ENCODE results near the gene DPCD. TPM values are rescaled to one million over a fixed set of nuclear protein-coding genes. Genes with fewer than 3 reads are reported as not detected.

DPCD gene
- total RNA-seq, 1 experiment from 2014 or later: 20.3 TPM

- POLR2A ChIA-PET (ENCODE audit: unreplicated experiment): no interaction called here
- no peak for TF ChIP-seq CTCF (conservative IDR thresholded peaks at IDR 0.05)
- no peak for TF ChIP-seq EZH2 (IDR thresholded peaks at IDR 0.05; ENCODE audit: low read depth)
Measured at GRCh38 chr10:101616415-101617101, 28.4 kb downstream of the DPCD start.

GRCh38 chr10:101617102-101617823 is 29.1 kb downstream of the DPCD start:
- Histone ChIP-seq H3K36me3 (ENCODE audit: low read depth) (no peaks in the 10 kb centered on the region), H3K4me3 (no peak overlapping the region), H3F3A (ENCODE audit: insufficient read depth, low read depth) (no peaks in the 10 kb centered on the region), H3K4me1 (replicated peaks; ENCODE audit: insufficient read depth) (no peaks in the 10 kb centered on the region), H2AFZ (no peak overlapping the region), H3K27ac (no peak overlapping the region), H3K79me2 (ENCODE audit: low read depth) (no peaks in the 10 kb centered on the region), H3K9me2 (ENCODE audit: insufficient read depth) (no peaks in the 10 kb centered on the region), H3K9me3 (ENCODE audit: insufficient read depth, low read depth) (no peaks in the 10 kb centered on the region), H3K4me2 (no peak overlapping the region), H3K27me3 (ENCODE audit: insufficient read depth, low read depth) (no peaks in the 10 kb centered on the region), H4K20me1 (ENCODE audit: insufficient read depth) (no peaks in the 10 kb centered on the region)
- POLR2A ChIA-PET (ENCODE audit: unreplicated experiment): no interaction called here
- CTCF ChIA-PET: interaction anchor here (0.5 kb wide), 1 partner anchor 391 kb away, joined by 4 read pairs; no protein-coding TSS in a partner anchor
- intact Hi-C loops (cut with micrococcal nuclease; ENCODE audit: unreplicated experiment): no loop called here
- TF ChIP-seq EZH2 (IDR thresholded peaks at IDR 0.05; ENCODE audit: low read depth): no peak
- no peak for TF ChIP-seq CTCF (conservative IDR thresholded peaks at IDR 0.05)
- no TSS peak for BruUV-seq (replicated peaks)
- no peak for DNase-seq

More at GRCh38 chr10:101616415-101617101, 28.4 kb downstream of the DPCD start:
- Histone ChIP-seq H3K27me3 (ENCODE audit: insufficient read depth, low read depth) (no peaks in the 10 kb centered on the region), H2AFZ (no peak overlapping the region), H3K4me2 (no peak overlapping the region), H3K36me3 (ENCODE audit: low read depth) (no peaks in the 10 kb centered on the region), H3K4me3 (no peak overlapping the region), H3K9me3 (ENCODE audit: insufficient read depth, low read depth) (no peaks in the 10 kb centered on the region), H3F3A (ENCODE audit: insufficient read depth, low read depth) (no peaks in the 10 kb centered on the region), H4K20me1 (ENCODE audit: insufficient read depth) (no peaks in the 10 kb centered on the region), H3K79me2 (ENCODE audit: low read depth) (no peaks in the 10 kb centered on the region), H3K4me1 (replicated peaks; ENCODE audit: insufficient read depth) (no peaks in the 10 kb centered on the region), H3K27ac (no peak overlapping the region), H3K9me2 (ENCODE audit: insufficient read depth) (no peaks in the 10 kb centered on the region)
- CTCF ChIA-PET: no interaction called here
- DNase-seq: no peak
- no TSS peak for BruUV-seq (replicated peaks)
- intact Hi-C loops (cut with micrococcal nuclease; ENCODE audit: unreplicated experiment): no loop called here

GRCh38 chr10:101617824-101618568 is 29.9 kb downstream of the DPCD start:
- H3K9me3 ChIP-seq (ENCODE audit: insufficient read depth, low read depth): no peaks in the 10 kb centered on the region
- H3K4me1 ChIP-seq (replicated peaks; ENCODE audit: insufficient read depth): no peaks in the 10 kb centered on the region
- H3K27ac ChIP-seq: no peak overlapping the region
- no peaks in the 10 kb centered on the region for H3K36me3 ChIP-seq (ENCODE audit: low read depth)
- H3K79me2 ChIP-seq (ENCODE audit: low read depth): no peaks in the 10 kb centered on the region
- no peaks in the 10 kb centered on the region for H3F3A ChIP-seq (ENCODE audit: insufficient read depth, low read depth)
- no peaks in the 10 kb centered on the region for H3K9me2 ChIP-seq (ENCODE audit: insufficient read depth)
- H3K4me3 ChIP-seq: no peak overlapping the region
- no peak overlapping the region for H2AFZ ChIP-seq
- ChIA-PET CTCF (interaction anchor here (0.5 kb wide), 1 partner anchor 390 kb away, joined by 4 read pairs; no protein-coding TSS in a partner anchor), POLR2A (ENCODE audit: unreplicated experiment) (no interaction called here)
- no peak overlapping the region for H3K4me2 ChIP-seq
- H4K20me1 ChIP-seq (ENCODE audit: insufficient read depth): no peaks in the 10 kb centered on the region
- TF ChIP-seq CTCF (conservative IDR thresholded peaks at IDR 0.05) (no peak), EZH2 (IDR thresholded peaks at IDR 0.05; ENCODE audit: low read depth) (no peak)
- BruUV-seq (replicated peaks): no TSS peak
- intact Hi-C loops (cut with micrococcal nuclease; ENCODE audit: unreplicated experiment): no loop called here
- no peak for DNase-seq
- no peaks in the 10 kb centered on the region for H3K27me3 ChIP-seq (ENCODE audit: insufficient read depth, low read depth)

All from PC-9 (cell line).